C4-2B (cell line): ENCODE data around the gene ALKBH5.

ENCODE experiments used
- ZFX ChIP-seq: fragments of 450-650 bp; IDR thresholded peaks from 2 replicates; pipeline ENCODE4 v1.6.1; 2017
- TF ChIP-seq, protein P1 (sequence below): fragments of 450-650 bp; conservative IDR thresholded peaks from 2 replicates; pipeline ENCODE4 v1.5.1; 2017; ENCODE audit warnings: mild to moderate bottlenecking

DNA sequence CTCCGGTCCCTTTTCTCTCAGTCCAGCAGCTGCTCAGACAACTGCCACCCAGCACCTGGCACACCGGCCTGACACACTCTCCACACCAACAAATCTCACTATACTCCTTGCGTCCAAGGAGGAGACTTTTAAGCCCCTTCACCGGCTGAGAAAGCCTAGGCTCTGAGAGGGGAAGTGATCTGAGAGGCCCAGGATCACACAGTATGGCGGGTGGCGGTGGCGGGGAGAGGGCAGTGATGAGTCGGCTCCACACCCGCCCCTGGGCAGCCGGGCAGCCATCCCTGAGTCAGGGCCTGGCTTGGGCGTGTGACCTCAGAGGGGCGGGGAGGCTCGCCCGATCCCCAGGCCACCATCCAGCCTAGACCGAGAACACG lies 74.3 kb downstream of the ALKBH5 start:
- TF ChIP-seq, protein P1, sequence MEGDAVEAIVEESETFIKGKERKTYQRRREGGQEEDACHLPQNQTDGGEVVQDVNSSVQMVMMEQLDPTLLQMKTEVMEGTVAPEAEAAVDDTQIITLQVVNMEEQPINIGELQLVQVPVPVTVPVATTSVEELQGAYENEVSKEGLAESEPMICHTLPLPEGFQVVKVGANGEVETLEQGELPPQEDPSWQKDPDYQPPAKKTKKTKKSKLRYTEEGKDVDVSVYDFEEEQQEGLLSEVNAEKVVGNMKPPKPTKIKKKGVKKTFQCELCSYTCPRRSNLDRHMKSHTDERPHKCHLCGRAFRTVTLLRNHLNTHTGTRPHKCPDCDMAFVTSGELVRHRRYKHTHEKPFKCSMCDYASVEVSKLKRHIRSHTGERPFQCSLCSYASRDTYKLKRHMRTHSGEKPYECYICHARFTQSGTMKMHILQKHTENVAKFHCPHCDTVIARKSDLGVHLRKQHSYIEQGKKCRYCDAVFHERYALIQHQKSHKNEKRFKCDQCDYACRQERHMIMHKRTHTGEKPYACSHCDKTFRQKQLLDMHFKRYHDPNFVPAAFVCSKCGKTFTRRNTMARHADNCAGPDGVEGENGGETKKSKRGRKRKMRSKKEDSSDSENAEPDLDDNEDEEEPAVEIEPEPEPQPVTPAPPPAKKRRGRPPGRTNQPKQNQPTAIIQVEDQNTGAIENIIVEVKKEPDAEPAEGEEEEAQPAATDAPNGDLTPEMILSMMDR: no peak
- no peak for TF ChIP-seq ZFX
